Measurements from ENCODE around the gene TM9SF2. TPM values are rescaled to one million over a fixed set of nuclear protein-coding genes. Genes with fewer than 3 reads are reported as not detected.
A peak's percentile ranks its signal among the peaks of the same experiment; 100 is the strongest.
"Not testable (repeated sequence)": the region's sequence is repeated elsewhere in the genome, so short reads cannot be mapped to it uniquely, and the experiment has no call there.

TM9SF2 gene
- total RNA-seq, 1 experiment from 2014 or later: 102 TPM

- in situ Hi-C loops (cut with HindIII; ENCODE audit: low pct_unique_long_range_greater_than_20kb, low sequenced_read_pairs): no loop called here
These were observed 63.1 kb downstream of the TM9SF2 start for GRCh38 chr13:99564386-99564785.

GRCh38 chr13:99565478-99566124 is 64.3 kb downstream of the TM9SF2 start:
- no peak for DNase-seq (ENCODE audit: low read depth)
- in situ Hi-C loops (cut with HindIII; ENCODE audit: low pct_unique_long_range_greater_than_20kb, low sequenced_read_pairs): no loop called here

More at GRCh38 chr13:99564386-99564785, 63.1 kb downstream of the TM9SF2 start:
- no peak for DNase-seq (ENCODE audit: low read depth)

- no peak for DNase-seq (ENCODE audit: low read depth)
- in situ Hi-C loops (cut with HindIII; ENCODE audit: low pct_unique_long_range_greater_than_20kb, low sequenced_read_pairs): no loop called here
These were observed 65.1 kb downstream of the TM9SF2 start for GRCh38 chr13:99566125-99567083.

- in situ Hi-C loops (cut with HindIII; ENCODE audit: low pct_unique_long_range_greater_than_20kb, low sequenced_read_pairs); DNase-seq (ENCODE audit: low read depth): not testable (repeated sequence)
These were observed 67.6 kb downstream of the TM9SF2 start for GRCh38 chr13:99568901-99569300.

- in situ Hi-C loops (cut with HindIII; ENCODE audit: low pct_unique_long_range_greater_than_20kb, low sequenced_read_pairs): no loop called here
- DNase-seq (ENCODE audit: low read depth): peak; percentile 61
These were observed 70.9 kb downstream of the TM9SF2 start for GRCh38 chr13:99572131-99572530.

- in situ Hi-C loops (cut with HindIII; ENCODE audit: low pct_unique_long_range_greater_than_20kb, low sequenced_read_pairs): no loop called here
- DNase-seq (ENCODE audit: low read depth): no peak
These were observed 71.6 kb downstream of the TM9SF2 start for GRCh38 chr13:99572921-99573320.

- in situ Hi-C loops (cut with HindIII; ENCODE audit: low pct_unique_long_range_greater_than_20kb, low sequenced_read_pairs): no loop called here
- DNase-seq (ENCODE audit: low read depth): no peak
These were observed 74.3 kb downstream of the TM9SF2 start for GRCh38 chr13:99575376-99576120.

GRCh38 chr13:99577934-99578917 is 77.0 kb downstream of the TM9SF2 start:
- DNase-seq (ENCODE audit: low read depth): no peak
- in situ Hi-C loops (cut with HindIII; ENCODE audit: low pct_unique_long_range_greater_than_20kb, low sequenced_read_pairs): no loop called here

- DNase-seq (ENCODE audit: low read depth): no peak
- in situ Hi-C loops (cut with HindIII; ENCODE audit: low pct_unique_long_range_greater_than_20kb, low sequenced_read_pairs): no loop called here
These were observed 79.4 kb downstream of the TM9SF2 start for GRCh38 chr13:99580500-99581268.

- DNase-seq (ENCODE audit: low read depth): no peak
- in situ Hi-C loops (cut with HindIII; ENCODE audit: low pct_unique_long_range_greater_than_20kb, low sequenced_read_pairs): no loop called here
These were observed 81.2 kb downstream of the TM9SF2 start for GRCh38 chr13:99582511-99582910.

- in situ Hi-C loops (cut with HindIII; ENCODE audit: low pct_unique_long_range_greater_than_20kb, low sequenced_read_pairs): no loop called here
- no peak for DNase-seq (ENCODE audit: low read depth)
These were observed 84.3 kb downstream of the TM9SF2 start for GRCh38 chr13:99585609-99586008.

- in situ Hi-C loops (cut with HindIII; ENCODE audit: low pct_unique_long_range_greater_than_20kb, low sequenced_read_pairs): no loop called here
These were observed 85.7 kb downstream of the TM9SF2 start for GRCh38 chr13:99587021-99587420.

GRCh38 chr13:99587893-99588606 is 86.8 kb downstream of the TM9SF2 start:
- no peak for DNase-seq (ENCODE audit: low read depth)
- in situ Hi-C loops (cut with HindIII; ENCODE audit: low pct_unique_long_range_greater_than_20kb, low sequenced_read_pairs): no loop called here

More at GRCh38 chr13:99587021-99587420, 85.7 kb downstream of the TM9SF2 start:
- no peak for DNase-seq (ENCODE audit: low read depth)

GRCh38 chr13:99589575-99589974 is 88.3 kb downstream of the TM9SF2 start:
- no peak for DNase-seq (ENCODE audit: low read depth)
- in situ Hi-C loops (cut with HindIII; ENCODE audit: low pct_unique_long_range_greater_than_20kb, low sequenced_read_pairs): no loop called here

- in situ Hi-C loops (cut with HindIII; ENCODE audit: low pct_unique_long_range_greater_than_20kb, low sequenced_read_pairs): no loop called here
- DNase-seq (ENCODE audit: low read depth): no peak
These were observed 89.3 kb downstream of the TM9SF2 start for GRCh38 chr13:99590519-99591011.

- in situ Hi-C loops (cut with HindIII; ENCODE audit: low pct_unique_long_range_greater_than_20kb, low sequenced_read_pairs): no loop called here
- DNase-seq (ENCODE audit: low read depth): no peak
These were observed 94.9 kb downstream of the TM9SF2 start for GRCh38 chr13:99596180-99596579.
